C1 segment of cervical spinal cord (tissue), 14 donors: ENCODE results near the gene VHLL.
A peak's percentile ranks its signal among the peaks of the same experiment; 100 is the strongest.

Experiments
- DNase-seq, 14 donors: peaks; one replicate each; lab custom pipeline; 2025; lab: John Stamatoyannopoulos, UW

The VHLL gene

GRCh38 chr1:156291226-156292061, 7.7 kb downstream of the VHLL start:
- peak; percentile 18 to 83 (median 68) for DNase-seq

DNA sequence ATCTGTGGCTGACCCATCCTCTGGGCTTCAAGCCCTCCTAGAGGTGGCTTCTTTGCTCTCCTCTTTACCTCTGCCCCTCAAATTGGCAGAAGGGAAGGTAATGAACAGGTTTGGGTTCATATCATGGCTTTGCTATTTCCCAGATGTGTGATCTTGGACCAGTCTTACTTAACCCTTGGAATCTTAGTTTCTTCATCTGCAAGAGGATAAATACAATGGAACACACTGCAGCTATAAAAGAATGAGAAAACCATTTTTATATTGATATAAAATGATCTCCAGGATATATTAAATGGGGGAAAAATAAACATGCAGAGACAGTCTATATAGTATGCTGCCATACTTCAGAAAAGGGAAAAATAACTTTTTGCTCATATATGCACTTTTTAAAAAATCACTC, 9.2 kb downstream of the VHLL start:
- DNase-seq: no peak

DNA sequence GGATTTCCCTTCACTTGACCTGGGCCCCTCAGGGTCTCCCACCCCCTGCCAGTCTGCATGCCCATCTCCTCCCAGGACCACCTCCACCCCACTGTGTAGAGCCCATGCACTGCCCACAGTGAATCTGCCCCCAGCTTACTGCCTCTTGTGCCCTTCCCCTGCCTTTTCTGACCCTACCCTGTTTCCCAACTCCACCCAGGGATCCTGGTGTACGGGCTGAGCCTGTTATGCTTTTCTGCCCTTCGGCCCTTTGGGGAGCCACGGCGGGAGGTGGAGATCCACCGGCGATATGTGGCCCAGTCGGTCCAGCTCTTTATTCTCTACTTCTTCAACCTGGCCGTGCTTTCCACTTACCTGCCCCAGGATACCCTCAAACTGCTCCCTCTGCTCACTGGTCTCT, 13.0 kb downstream of the VHLL start:
- DNase-seq: no peak

GRCh38 chr1:156285437-156285836, 13.7 kb downstream of the VHLL start:
- no peak for DNase-seq

DNA sequence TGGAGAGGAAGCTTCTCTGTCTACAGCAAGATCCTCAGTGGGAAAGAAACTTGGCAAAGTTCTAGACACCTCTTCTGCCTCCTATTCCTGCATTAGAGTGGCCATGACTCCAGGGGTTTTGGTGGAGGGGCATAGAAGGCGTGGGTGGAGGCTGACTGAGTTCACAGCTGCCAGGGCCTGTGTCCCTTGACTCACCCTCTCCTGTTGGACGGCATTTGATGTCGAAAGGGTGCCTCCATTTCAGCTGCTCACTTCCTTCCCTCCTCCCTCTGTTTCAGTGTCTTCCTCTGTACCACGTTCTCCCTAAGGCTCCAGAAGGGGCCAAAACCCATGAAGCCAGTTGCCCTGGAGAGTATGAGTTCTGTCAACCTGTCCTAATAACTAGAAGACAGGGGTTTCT, 14.3 kb downstream of the VHLL start:
- DNase-seq: no peak

- DNase-seq: no peak
Measured at GRCh38 chr1:156284112-156284511, 15.0 kb downstream of the VHLL start, which contains the start of gene TMEM79. TSS of gene TMEM79 (plus strand) at chr1:156284325. CDS start at chr1:156285227, 902 bp downstream.

DNA sequence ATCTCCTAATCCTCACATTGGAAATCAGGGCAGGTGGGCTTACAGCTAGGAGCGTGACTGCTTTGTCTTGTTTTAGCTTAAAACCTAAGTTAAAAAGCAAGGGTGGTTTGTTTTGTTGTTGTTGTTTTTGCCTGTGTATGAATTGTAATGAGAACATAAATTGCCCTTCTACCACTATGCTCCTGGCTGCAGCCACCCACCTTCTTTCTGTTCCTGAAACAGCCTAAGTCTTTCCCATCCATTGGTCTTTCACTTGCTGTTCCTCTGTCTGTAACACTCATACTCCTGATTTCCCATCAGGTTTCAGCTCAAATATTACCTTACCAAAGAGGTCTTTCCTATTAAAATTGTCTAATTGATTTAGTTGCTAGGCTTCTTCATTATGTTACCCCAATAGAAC, 15.6 kb downstream of the VHLL start:
- no peak for DNase-seq

- DNase-seq: peak; percentile 52 to 95 (median 89)
Measured at GRCh38 chr1:156282479-156283222, 16.5 kb downstream of the VHLL start, which contains the start of gene SMG5. TSS of gene SMG5 (minus strand) at chr1:156282825. CDS start at chr1:156282680, 145 bp downstream.

GRCh38 chr1:156281693-156282478, 17.2 kb downstream of the VHLL start:
- DNase-seq: peak in 2 of 14 donors; percentile 61

GRCh38 chr1:156281281-156281680, 17.8 kb downstream of the VHLL start:
- no peak for DNase-seq

- no peak for DNase-seq
Measured at GRCh38 chr1:156279837-156280236, 19.3 kb downstream of the VHLL start.

DNA sequence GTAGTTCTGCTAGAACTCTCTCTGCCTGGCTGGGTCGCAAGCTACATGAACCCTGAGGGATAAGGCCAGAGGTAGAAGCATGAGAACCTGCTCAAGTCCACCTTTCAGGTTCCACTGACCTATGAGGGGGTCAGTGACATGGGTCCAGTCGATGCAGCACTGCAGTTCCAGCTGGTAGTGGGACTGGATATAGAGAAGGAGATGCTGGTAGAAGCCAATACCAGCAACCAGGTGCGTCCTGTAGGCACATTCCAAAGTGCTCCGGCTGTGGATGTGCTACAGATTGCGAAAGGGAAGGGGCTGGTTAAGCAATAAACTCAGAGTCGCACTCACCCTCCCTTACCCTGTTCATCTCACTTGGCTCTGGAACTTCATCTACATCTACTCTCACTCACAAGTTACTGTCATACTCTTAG, 22.1 kb downstream of the VHLL start:
- no peak for DNase-seq

GRCh38 chr1:156276532-156276931, 22.6 kb downstream of the VHLL start:
- no peak for DNase-seq

DNA sequence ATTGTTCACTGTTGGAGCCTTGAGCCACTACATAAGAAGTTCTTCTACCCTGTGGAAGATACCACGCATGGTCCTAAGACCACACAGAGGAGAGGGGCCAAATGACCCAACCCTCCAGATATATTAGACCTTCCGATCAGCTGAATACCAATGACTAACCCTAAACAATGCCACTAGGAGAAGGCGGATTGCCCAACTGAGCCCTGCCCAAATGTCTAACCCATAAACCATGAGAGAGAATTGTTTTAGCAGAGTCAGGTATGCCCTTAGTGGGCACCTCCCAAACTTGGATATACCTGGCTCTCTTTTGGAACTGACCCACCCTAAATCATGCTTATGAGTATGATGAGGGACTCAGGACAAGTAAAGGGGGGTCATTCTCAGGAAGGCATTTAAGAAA, 28.8 kb downstream of the VHLL start:
- DNase-seq: no peak

DNA sequence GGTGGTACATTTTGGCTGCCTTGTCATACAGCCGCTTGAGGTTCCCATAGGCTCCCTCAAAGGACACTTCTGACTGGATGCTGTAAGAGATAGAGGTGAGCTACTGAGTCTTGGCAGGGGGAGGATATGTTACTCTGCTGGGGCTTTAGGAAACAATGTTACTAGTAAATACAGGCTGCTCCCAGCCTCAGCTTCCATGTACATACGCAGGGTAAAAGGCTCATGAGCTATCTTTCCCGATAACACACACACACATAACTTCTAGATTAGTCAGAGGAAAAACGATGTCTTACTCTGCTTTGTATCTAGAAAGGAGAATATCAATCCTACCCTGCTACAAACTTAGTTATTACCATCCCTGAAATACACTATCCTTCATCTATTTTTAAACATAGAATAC, 30.8 kb downstream of the VHLL start:
- no peak for DNase-seq

GRCh38 chr1:156266051-156266450, 33.1 kb downstream of the VHLL start:
- no peak for DNase-seq

DNA sequence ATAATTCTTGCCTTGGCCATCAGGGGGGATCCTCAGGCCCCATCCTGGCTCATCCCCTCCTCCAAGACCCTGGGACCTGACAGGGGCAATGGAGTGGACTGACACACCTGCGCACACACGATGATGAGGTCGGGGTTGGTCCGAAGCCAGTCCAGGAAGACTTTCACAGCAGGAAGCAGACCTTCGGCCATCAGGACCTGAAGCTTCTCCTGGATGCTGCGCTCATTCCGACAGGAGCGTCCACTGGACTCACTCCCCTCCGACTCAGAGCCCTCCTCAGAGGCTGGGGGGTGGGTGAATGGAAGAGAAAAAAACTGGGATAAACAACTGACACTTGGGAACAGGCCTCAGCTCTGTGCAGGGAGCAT, 35.8 kb downstream of the VHLL start:
- DNase-seq: no peak

GRCh38 chr1:156262461-156263287, 36.4 kb downstream of the VHLL start:
- no peak for DNase-seq

- peak in 8 of 14 donors; percentile 12 to 69 (median 38) for DNase-seq
Measured at GRCh38 chr1:156260896-156261295, 38.2 kb downstream of the VHLL start.

GRCh38 chr1:156259805-156260204, 39.3 kb downstream of the VHLL start:
- DNase-seq: peak in 6 of 14 donors; percentile 19 to 48 (median 26)

- no peak for DNase-seq
Measured at GRCh38 chr1:156258859-156259258, 40.2 kb downstream of the VHLL start.
